NCI-H2029 treated with DMSO at 0.1 percent for 48 hours (cell line): Measurements from ENCODE around the gene HNRNPUL1.

ENCODE experiments used
- DNase-seq: peaks from one replicate; lab custom pipeline; 2025; lab: John Stamatoyannopoulos, UW

Gene HNRNPUL1

GRCh38 chr19:41353466-41354342 is 89.5 kb downstream of the HNRNPUL1 start, which contains the start of gene TGFB1:
TSS of gene TGFB1 (minus strand) at chr19:41353922. CDS start at chr19:41353044, 878 bp downstream.
- no peak for DNase-seq

GRCh38 chr19:41354343-41354953 is 90.3 kb downstream of the HNRNPUL1 start:
- DNase-seq, result no peak

- DNase-seq, result no peak
Measured at GRCh38 chr19:41355035-41355434, 90.9 kb downstream of the HNRNPUL1 start.

- DNase-seq, result no peak
Measured at GRCh38 chr19:41355802-41356201, 91.6 kb downstream of the HNRNPUL1 start.

GRCh38 chr19:41356984-41357739 is 93.0 kb downstream of the HNRNPUL1 start:
- DNase-seq, result no peak
